HEK293 (cell line): Measurements from ENCODE around the gene DSCAM.

Experiments
- EGR2 ChIP-seq: fragments of 450-650 bp; formaldehyde crosslinking; IDR thresholded peaks from 2 replicates; pipeline ENCODE4 v1.5.1; 2016; ENCODE audit warnings: low read depth, missing biosample characterization, missing genetic modification characterization
- GLIS2 ChIP-seq: fragments of 450-650 bp; formaldehyde crosslinking; IDR thresholded peaks from 2 replicates; pipeline ENCODE4 v1.5.1; 2016; ENCODE audit warnings: missing biosample characterization, missing genetic modification characterization
- HOXD13 ChIP-seq: sonication (generic); formaldehyde crosslinking; IDR thresholded peaks from 2 replicates; pipeline ENCODE4 v1.8.0; 2022; ENCODE audit warnings: missing genetic modification reagents, borderline replicate concordance
- KLF1 ChIP-seq: fragments of 450-650 bp; formaldehyde crosslinking; IDR thresholded peaks from 2 replicates; pipeline ENCODE4 v1.5.1; 2016; ENCODE audit warnings: missing biosample characterization, missing genetic modification characterization
- KLF10 ChIP-seq: fragments of 450-650 bp; IDR thresholded peaks from 2 replicates; pipeline ENCODE4 v1.5.1; 2018; ENCODE audit warnings: missing biosample characterization, mild to moderate bottlenecking, missing genetic modification characterization
- OVOL3 ChIP-seq: fragments of 450-650 bp; formaldehyde crosslinking; IDR thresholded peaks from 2 replicates; pipeline ENCODE4 v1.5.1; 2016; ENCODE audit warnings: missing biosample characterization, missing genetic modification characterization
- PRDM10 ChIP-seq: fragments of 450-650 bp; formaldehyde crosslinking; IDR thresholded peaks from 2 replicates; pipeline ENCODE4 v1.5.1; 2016; ENCODE audit warnings: missing biosample characterization, missing genetic modification characterization
- PRDM2 ChIP-seq: fragments of 450-650 bp; formaldehyde crosslinking; IDR thresholded peaks from 2 replicates; pipeline ENCODE4 v1.5.1; 2016; ENCODE audit warnings: missing biosample characterization, missing genetic modification characterization, borderline replicate concordance
- SALL2 ChIP-seq: fragments of 450-650 bp; formaldehyde crosslinking; IDR thresholded peaks from 2 replicates; pipeline ENCODE4 v1.5.0; 2017; ENCODE audit warnings: missing biosample characterization, mild to moderate bottlenecking, missing genetic modification characterization, borderline replicate concordance
- SCRT1 ChIP-seq: fragments of 450-650 bp; formaldehyde crosslinking; IDR thresholded peaks from 2 replicates; pipeline ENCODE4 v1.5.1; 2016; ENCODE audit warnings: missing biosample characterization, missing genetic modification characterization, borderline replicate concordance
- ZBTB6 ChIP-seq: fragments of 450-650 bp; formaldehyde crosslinking; IDR thresholded peaks from 2 replicates; pipeline ENCODE4 v1.5.1; 2017; ENCODE audit warnings: missing biosample characterization, missing genetic modification characterization
- ZBTB7A ChIP-seq: fragments of 450-650 bp; formaldehyde crosslinking; IDR thresholded peaks from 2 replicates; pipeline ENCODE4 v1.5.1; 2016; ENCODE audit warnings: low read depth, missing biosample characterization, missing genetic modification characterization
- ZIC2 ChIP-seq: fragments of 450-650 bp; formaldehyde crosslinking; IDR thresholded peaks from 2 replicates; pipeline ENCODE4 v1.5.1; 2016; ENCODE audit warnings: missing biosample characterization, missing genetic modification characterization
- ZNF112 ChIP-seq: fragments of 450-650 bp; formaldehyde crosslinking; IDR thresholded peaks from 2 replicates; pipeline ENCODE4 v1.5.0; 2017; ENCODE audit warnings: missing biosample characterization, missing genetic modification characterization
- ZNF132 ChIP-seq: fragments of 450-650 bp; formaldehyde crosslinking; IDR thresholded peaks from 2 replicates; pipeline ENCODE4 v1.5.1; 2017; ENCODE audit warnings: missing biosample characterization, missing genetic modification characterization, borderline replicate concordance
- ZNF138 ChIP-seq: fragments of 450-650 bp; formaldehyde crosslinking; IDR thresholded peaks from 2 replicates; pipeline ENCODE4 v1.5.1; 2016; ENCODE audit warnings: missing biosample characterization, missing genetic modification characterization, borderline replicate concordance
- ZNF140 ChIP-seq: fragments of 450-650 bp; formaldehyde crosslinking; IDR thresholded peaks from 2 replicates; pipeline ENCODE4 v1.5.1; 2016; ENCODE audit warnings: missing biosample characterization, missing genetic modification characterization
- ZNF202 ChIP-seq: fragments of 450-650 bp; formaldehyde crosslinking; IDR thresholded peaks from 2 replicates; pipeline ENCODE4 v1.5.1; 2016; ENCODE audit warnings: missing biosample characterization, missing genetic modification characterization, borderline replicate concordance
- ZNF211 ChIP-seq: fragments of 450-650 bp; formaldehyde crosslinking; IDR thresholded peaks from 2 replicates; pipeline ENCODE4 v1.5.1; 2016; ENCODE audit warnings: low read depth, missing biosample characterization, missing genetic modification characterization
- ZNF239 ChIP-seq: fragments of 450-650 bp; formaldehyde crosslinking; IDR thresholded peaks from 2 replicates; pipeline ENCODE4 v1.5.1; 2016; ENCODE audit warnings: missing biosample characterization, missing genetic modification characterization
- ZNF423 ChIP-seq: fragments of 450-650 bp; formaldehyde crosslinking; IDR thresholded peaks from 2 replicates; pipeline ENCODE4 v1.5.1; 2016; ENCODE audit warnings: missing biosample characterization, missing genetic modification characterization
- ZNF521 ChIP-seq: fragments of 450-650 bp; formaldehyde crosslinking; IDR thresholded peaks from 2 replicates; pipeline ENCODE4 v1.5.1; 2017; ENCODE audit warnings: missing biosample characterization, mild to moderate bottlenecking, missing genetic modification characterization
- ZNF548 ChIP-seq: fragments of 450-650 bp; formaldehyde crosslinking; IDR thresholded peaks from 2 replicates; pipeline ENCODE4 v1.5.1; 2016; ENCODE audit warnings: missing biosample characterization, missing genetic modification characterization
- ZNF549 ChIP-seq: fragments of 450-650 bp; IDR thresholded peaks from 2 replicates; pipeline ENCODE4 v1.5.1; 2018; ENCODE audit warnings: missing biosample characterization, missing genetic modification characterization, mild to moderate bottlenecking, inconsistent platforms, moderate library complexity
- ZNF561 ChIP-seq: fragments of 450-650 bp; IDR thresholded peaks from 2 replicates; pipeline ENCODE4 v1.5.1; 2018; ENCODE audit warnings: missing biosample characterization, missing genetic modification characterization, borderline replicate concordance
- ZNF571 ChIP-seq: fragments of 450-650 bp; formaldehyde crosslinking; IDR thresholded peaks from 2 replicates; pipeline ENCODE4 v1.5.0; 2017; ENCODE audit warnings: missing biosample characterization, missing genetic modification characterization
- ZNF600 ChIP-seq: fragments of 450-650 bp; formaldehyde crosslinking; IDR thresholded peaks from 2 replicates; pipeline ENCODE4 v1.5.1; 2016; ENCODE audit warnings: missing biosample characterization, missing genetic modification characterization
- ZNF768 ChIP-seq: fragments of 450-650 bp; formaldehyde crosslinking; IDR thresholded peaks from 2 replicates; pipeline ENCODE4 v1.5.1; 2018; ENCODE audit warnings: missing biosample characterization, mild to moderate bottlenecking, missing genetic modification characterization
- ZNF830 ChIP-seq: fragments of 450-650 bp; IDR thresholded peaks from 2 replicates; pipeline ENCODE4 v1.5.0; 2018; ENCODE audit warnings: missing biosample characterization, missing genetic modification characterization, low read depth, mild to moderate bottlenecking, moderate library complexity
- TF ChIP-seq, protein P1 (sequence below): fragments of 450-650 bp; formaldehyde crosslinking; IDR thresholded peaks from 2 replicates; pipeline ENCODE4 v1.5.1; 2016; ENCODE audit warnings: missing biosample characterization, missing genetic modification characterization, borderline replicate concordance

Gene DSCAM

GRCh38 chr21:40139636-40140035, 707.3 kb downstream of the DSCAM start (continued):
- TF ChIP-seq ZNF830 (tag by site-specific recombination) (no peak), ZNF112 (0 out of 2 replicates have a peak, but pooled peaks have one; percentile 52), EGR2 (peak; percentile 6; the same call in 1 of the 2 replicates), ZNF211 (tag by site-specific recombination) (peak; percentile 53; the same call in 1 of the 2 replicates), ZBTB7A (no peak), ZIC2 (no peak), HOXD13 (no peak), ZNF140 (tag by site-specific recombination) (no peak), ZNF549 (tag by site-specific recombination) (no peak), ZNF239 (tag by site-specific recombination) (0 out of 2 replicates have a peak, but pooled peaks have one; percentile 22), GLIS2 (tag by site-specific recombination) (no peak), ZBTB6 (tag by site-specific recombination) (no peak), PRDM2 (tag by site-specific recombination) (no peak), KLF1 (tag by site-specific recombination) (no peak), SALL2 (0 out of 2 replicates have a peak, but pooled peaks have one; percentile 72), PRDM10 (tag by site-specific recombination) (no peak), ZNF600 (tag by site-specific recombination) (no peak), ZNF132 (tag by site-specific recombination) (no peak), OVOL3 (tag by site-specific recombination) (no peak), SCRT1 (tag by site-specific recombination) (no peak), ZNF768 (tag by site-specific recombination) (no peak), ZNF571 (tag by site-specific recombination) (no peak), ZNF202 (tag by site-specific recombination) (0 out of 2 replicates have a peak, but pooled peaks have one; percentile 14), ZNF521 (tag by site-specific recombination) (no peak), ZNF548 (tag by site-specific recombination) (no peak), ZNF561 (tag by site-specific recombination) (no peak), KLF10 (tag by site-specific recombination) (no peak), ZNF423 (tag by site-specific recombination) (no peak), ZNF138 (tag by site-specific recombination) (no peak)
- TF ChIP-seq, protein P1, sequence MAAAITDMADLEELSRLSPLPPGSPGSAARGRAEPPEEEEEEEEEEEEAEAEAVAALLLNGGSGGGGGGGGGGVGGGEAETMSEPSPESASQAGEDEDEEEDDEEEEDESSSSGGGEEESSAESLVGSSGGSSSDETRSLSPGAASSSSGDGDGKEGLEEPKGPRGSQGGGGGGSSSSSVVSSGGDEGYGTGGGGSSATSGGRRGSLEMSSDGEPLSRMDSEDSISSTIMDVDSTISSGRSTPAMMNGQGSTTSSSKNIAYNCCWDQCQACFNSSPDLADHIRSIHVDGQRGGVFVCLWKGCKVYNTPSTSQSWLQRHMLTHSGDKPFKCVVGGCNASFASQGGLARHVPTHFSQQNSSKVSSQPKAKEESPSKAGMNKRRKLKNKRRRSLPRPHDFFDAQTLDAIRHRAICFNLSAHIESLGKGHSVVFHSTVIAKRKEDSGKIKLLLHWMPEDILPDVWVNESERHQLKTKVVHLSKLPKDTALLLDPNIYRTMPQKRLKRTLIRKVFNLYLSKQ (tag by site-specific recombination), result no peak
